K562 (cell line): ENCODE data around the gene DLL4. TPM values are rescaled to one million over a fixed set of nuclear protein-coding genes. Genes with fewer than 3 reads are reported as not detected.

Experiments used
- BRF2 ChIP-seq: IDR thresholded peaks from 3 replicates; pipeline ENCODE4 v1.6.1; 2011; ENCODE audit warnings: borderline replicate concordance, mild to moderate bottlenecking; ENCODE audit not compliant: insufficient read length, insufficient read depth
- CBX1 ChIP-seq: sonication (generic); IDR thresholded peaks from 2 replicates; pipeline ENCODE4 v1.6.1; 2016; ENCODE audit warnings: antibody characterized with exemption, low read depth, mild to moderate bottlenecking
- CREB3L1 ChIP-seq: fragments of 450-650 bp; IDR thresholded peaks from 2 replicates; pipeline ENCODE4 v1.6.1; 2014; ENCODE audit warnings: low read depth, mild to moderate bottlenecking, moderate library complexity, borderline replicate concordance
- DNMT1 ChIP-seq: fragments of 450-650 bp; IDR thresholded peaks from 2 replicates; pipeline ENCODE4 v1.6.1; 2016; ENCODE audit warnings: antibody characterized with exemption, mild to moderate bottlenecking
- FOXM1 ChIP-seq, 2 experiments: fragments of 450-650 bp in 1 of 2; sonication (generic) in 1 of 2; formaldehyde crosslinking in 1 of 2; IDR thresholded peaks; 2 replicates each; pipeline versions ENCODE4 v1.6.1 to v1.9.0; 2017 to 2022; ENCODE audit warnings: low read depth in 2 of 2, mild to moderate bottlenecking in 2 of 2, missing genetic modification reagents in 1 of 2, moderate library complexity in 1 of 2
- KLF16 ChIP-seq: IDR thresholded peaks from 2 replicates; pipeline ENCODE4 v1.6.1; 2016; ENCODE audit warnings: antibody characterized with exemption
- NFRKB ChIP-seq: fragments of 450-650 bp; IDR thresholded peaks from 2 replicates; pipeline ENCODE4 v1.6.1; 2016; ENCODE audit warnings: low read depth
- NR0B1 ChIP-seq: fragments of 450-650 bp; IDR thresholded peaks from one replicate; pipeline ENCODE4 v1.6.1; 2018; ENCODE audit warnings: mild to moderate bottlenecking, moderate library complexity; ENCODE audit not compliant: partially characterized antibody
- PCBP2 ChIP-seq: fragments of 200-400 bp; formaldehyde crosslinking; IDR thresholded peaks from 2 replicates; pipeline ENCODE4 v1.6.1; 2018; ENCODE audit warnings: low read length, low read depth, mild to moderate bottlenecking, moderate library complexity; ENCODE audit not compliant: poor library complexity, severe bottlenecking
- SIX5 ChIP-seq, 2 experiments: IDR thresholded peaks; 2 replicates each; pipeline ENCODE4 v1.6.1; 2011; ENCODE audit warnings: low read length in 2 of 2, borderline replicate concordance in 1 of 2, low read depth in 1 of 2, mild to moderate bottlenecking in 1 of 2, moderate library complexity in 1 of 2; ENCODE audit not compliant: insufficient read depth in 1 of 2
- SMAD1 ChIP-seq: fragments of 150-350 bp; IDR thresholded peaks from 2 replicates; pipeline ENCODE4 v1.6.1; 2014; ENCODE audit warnings: low read length, low read depth; ENCODE audit not compliant: partially characterized antibody
- TCF15 ChIP-seq: fragments of 250-450 bp; sonication (Bioruptor Pico); IDR thresholded peaks from 2 replicates; pipeline ENCODE4 v1.8.0; 2022; ENCODE audit warnings: moderate library complexity, mild to moderate bottlenecking, inconsistent platforms
- ZBTB5 ChIP-seq: fragments of 450-650 bp; IDR thresholded peaks from 2 replicates; pipeline ENCODE4 v1.6.1; 2017; ENCODE audit warnings: antibody characterized with exemption
- ZNF174 ChIP-seq: fragments of 250-450 bp; sonication (Bioruptor Pico); IDR thresholded peaks from 2 replicates; pipeline ENCODE4 v1.4.0; 2020; ENCODE audit warnings: mild to moderate bottlenecking
- ZNF280B ChIP-seq: fragments of 250-450 bp; sonication (Bioruptor Pico); IDR thresholded peaks from 2 replicates; pipeline ENCODE4 v1.5.1; 2021; ENCODE audit warnings: mild to moderate bottlenecking
- ZNF311 ChIP-seq: fragments of 250-450 bp; sonication (Bioruptor Pico); IDR thresholded peaks from 2 replicates; pipeline ENCODE4 v1.4.0; 2020; ENCODE audit warnings: mild to moderate bottlenecking, moderate library complexity
- ZNF589 ChIP-seq: fragments of 200-800 bp; sonication (Bioruptor generic); IDR thresholded peaks from 2 replicates; pipeline ENCODE4 v1.6.1; 2016; ENCODE audit warnings: low read depth, missing genetic modification characterization, missing compliant biosample characterization
- ZNF780A ChIP-seq: fragments of 250-450 bp; sonication (Bioruptor Pico); IDR thresholded peaks from 2 replicates; pipeline ENCODE4 v1.5.0; 2021; ENCODE audit warnings: mild to moderate bottlenecking
- polyA plus RNA-seq, 8 experiments: library from polyadenylated mRNA; depleted of rRNA in 4 of 8; stranded (reverse) in 5 of 8; unstranded in 3 of 8; fragments of >200 nt; fragmentation: Nextera tagmentation in 2 of 8; fragmentation: Illumina TruSeq in 1 of 8; extraction: Ambion mirVana in 2 of 8; extraction: Trizol in 1 of 8; gene quantifications; 2 replicates each; pipeline versions ENCODE4 v1.2.1 to v1.2.3, GENCODE V29; 2011 to 2014; ENCODE audit warnings: inconsistent platforms in 1 of 8, missing spikeins in 1 of 8
- total RNA-seq, 7 experiments: library from RNA; depleted of rRNA in 6 of 7; stranded (reverse); fragments of >200 nt in 6 of 7; fragmentation: Illumina TruSeq in 2 of 7; extraction: Trizol in 2 of 7; gene quantifications; 2 replicates each; pipeline versions ENCODE4 v1.2.1 to v1.2.3, GENCODE V29; 2011 to 2021; ENCODE audit warnings: low replicate concordance in 1 of 7

Gene DLL4
- total and polyA plus RNA-seq, 9 of the 15 experiments (the other 6 are each of a cell fraction or from before 2014, with no cell fraction given) = 0.04 to 1.1 (median 0.41) TPM; not detected in 1

- TF ChIP-seq BRF2 (no peak), ZBTB5 (no peak), ZNF311 (CRISPR knock-in tag) (no peak), KLF16 (peak; percentile 38; the same call in 1 of the 2 replicates), FOXM1 (IDR thresholded peaks at IDR 0.05; ENCODE audit: low read depth) (no peak), FOXM1 (CRISPR knock-in tag; IDR thresholded peaks at IDR 0.05; ENCODE audit: low read depth) (no peak), ZNF280B (CRISPR knock-in tag) (no peak), PCBP2 (no peak), SIX5 (IDR thresholded peaks at IDR 0.05; ENCODE audit: borderline replicate concordance in 1 of 2, insufficient read depth in 1 of 2, low read depth in 1 of 2, low read length in 2 of 2) (no peak), ZNF780A (CRISPR knock-in tag) (no peak), ZNF174 (CRISPR knock-in tag) (no peak), NR0B1 (no peak), NFRKB (no peak), CBX1 (peak; percentile 11; the same call in 1 of the 2 replicates), ZNF589 (CRISPR knock-in tag) (no peak), CREB3L1 (no peak; the same call in 1 of the 2 replicates), SMAD1 (no peak), TCF15 (CRISPR knock-in tag) (no peak), DNMT1 (no peak)
These were observed 35.1 kb upstream of the DLL4 start, which contains the start of gene VPS18 (continued) for GRCh38 chr15:40893733-40894680.
